Fibroblast of skin of left quadriceps (primary cell): ENCODE measurements around the gene C1orf115.
"Not testable (repeated sequence)": the region's sequence is repeated elsewhere in the genome, so short reads cannot be mapped to it uniquely, and the experiment has no call there.

Experiments used
- DNase-seq, 2 experiments: peaks; one replicate each; pipeline ENCODE4 v3.0.0-alpha.2; 2013; ENCODE audit warnings: low read depth in 2 of 2

The C1orf115 gene, protein sequence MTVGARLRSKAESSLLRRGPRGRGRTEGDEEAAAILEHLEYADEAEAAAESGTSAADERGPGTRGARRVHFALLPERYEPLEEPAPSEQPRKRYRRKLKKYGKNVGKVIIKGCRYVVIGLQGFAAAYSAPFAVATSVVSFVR

GRCh38 chr1:220690140-220691052, at the start of gene C1orf115:
Gene C1orf115, plus strand, starts transcription at chr1:220690363. Its CDS starts 40 bp downstream, at chr1:220690403.
- no peak for DNase-seq

- DNase-seq = no peak
These were observed 47.9 kb upstream of the C1orf115 start for GRCh38 chr1:220642285-220642684.

DNA sequence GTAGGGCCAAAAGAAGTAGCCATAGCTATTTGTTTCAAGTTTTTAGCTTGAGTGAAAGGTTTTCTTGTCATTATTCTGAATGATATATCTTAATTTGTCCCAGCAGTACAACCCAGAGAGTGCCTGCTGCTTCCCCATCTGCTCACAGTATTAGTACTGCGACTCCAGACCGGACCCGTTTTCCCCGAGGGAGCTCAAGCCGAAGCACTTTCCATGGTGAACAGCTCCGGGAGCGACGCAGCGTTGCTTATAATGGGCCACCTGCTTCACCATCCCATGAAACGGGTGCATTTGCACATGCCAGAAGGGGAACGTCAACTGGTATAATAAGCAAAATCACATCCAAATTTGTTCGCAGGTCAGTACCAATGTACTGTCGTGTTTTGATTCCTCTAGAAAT, 37.2 kb upstream of the C1orf115 start:
- DNase-seq = no peak

DNA sequence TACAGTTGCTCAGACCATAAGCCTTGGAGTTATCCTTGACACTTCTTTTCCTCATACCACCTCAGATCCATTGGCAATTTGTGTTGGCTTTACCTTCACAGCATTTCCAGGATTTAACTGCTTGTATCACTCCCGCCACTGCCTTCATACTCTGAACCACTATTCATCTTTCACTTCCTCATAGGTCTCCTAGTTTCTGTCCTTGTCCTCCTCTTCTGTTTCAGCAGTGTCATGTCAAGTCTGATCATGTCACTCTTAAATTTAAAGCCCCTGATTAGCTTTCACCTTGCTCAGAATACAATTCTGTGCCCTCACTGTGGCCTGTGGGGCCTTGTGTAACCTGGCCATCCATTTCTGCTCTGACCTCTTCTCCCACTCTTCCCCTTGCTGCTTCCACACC, 34.7 kb upstream of the C1orf115 start:
- no peak for DNase-seq

DNA sequence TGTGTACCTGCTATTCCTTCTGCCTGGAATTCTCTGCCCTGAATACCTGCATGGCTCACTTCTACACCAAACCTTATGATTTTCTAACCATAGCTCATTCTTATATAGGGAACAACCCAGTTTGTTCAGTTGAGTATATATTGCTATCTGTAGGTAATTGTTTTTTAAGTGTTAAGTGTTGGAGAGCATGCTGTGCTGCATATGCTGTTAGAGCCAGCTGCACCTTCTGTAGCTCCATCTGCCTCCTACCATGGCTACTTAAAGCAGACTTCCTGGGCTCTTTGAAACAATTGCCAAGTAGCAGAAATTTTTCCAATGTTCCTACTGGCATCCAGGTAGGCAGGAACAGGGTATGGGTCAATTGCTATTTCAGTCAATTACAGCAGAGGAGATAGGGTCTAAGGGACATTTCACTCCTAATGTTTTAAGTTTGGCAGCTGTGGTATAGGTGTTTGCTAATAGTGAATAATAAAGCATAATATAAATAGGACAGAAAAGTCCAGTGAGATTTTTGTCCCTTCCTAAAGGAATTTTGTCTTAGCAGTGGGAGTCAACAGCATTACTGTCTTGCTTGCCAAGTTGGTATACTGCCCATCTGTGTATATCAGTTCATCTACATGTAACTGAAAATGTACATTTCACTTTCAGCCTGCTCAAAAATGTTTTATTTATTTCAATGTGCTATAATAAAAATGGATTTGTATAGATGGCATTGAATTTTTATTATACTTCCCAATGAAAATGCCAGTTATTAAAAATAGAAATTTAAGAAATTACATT, 34.0 kb upstream of the C1orf115 start:
- DNase-seq = no peak

DNA sequence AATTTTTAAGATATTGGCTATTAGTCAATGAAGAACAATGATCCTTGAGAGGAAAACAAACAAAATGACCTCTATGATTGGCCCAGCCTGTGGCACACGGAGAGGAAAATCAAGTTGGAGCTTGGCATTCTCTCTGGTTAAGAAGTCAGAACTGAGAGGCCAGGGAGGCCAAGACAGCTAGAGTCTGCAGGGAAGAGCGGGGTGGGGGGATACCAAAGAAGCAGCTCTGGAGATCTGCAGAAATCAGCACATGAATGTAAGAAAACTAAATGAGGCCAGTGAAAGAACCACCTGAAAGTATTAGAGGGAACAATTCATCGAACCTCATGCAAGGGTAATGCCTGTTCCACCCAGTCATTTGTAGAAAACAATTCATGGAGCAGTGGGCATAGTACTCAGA, 23.8 kb upstream of the C1orf115 start:
- no peak for DNase-seq

GRCh38 chr1:220669005-220669404, 21.2 kb upstream of the C1orf115 start:
- DNase-seq = no peak

- no peak for DNase-seq
These were observed 19.8 kb upstream of the C1orf115 start for GRCh38 chr1:220670365-220670764.

- DNase-seq = no peak
These were observed 16.2 kb upstream of the C1orf115 start for GRCh38 chr1:220673921-220674320.

DNA sequence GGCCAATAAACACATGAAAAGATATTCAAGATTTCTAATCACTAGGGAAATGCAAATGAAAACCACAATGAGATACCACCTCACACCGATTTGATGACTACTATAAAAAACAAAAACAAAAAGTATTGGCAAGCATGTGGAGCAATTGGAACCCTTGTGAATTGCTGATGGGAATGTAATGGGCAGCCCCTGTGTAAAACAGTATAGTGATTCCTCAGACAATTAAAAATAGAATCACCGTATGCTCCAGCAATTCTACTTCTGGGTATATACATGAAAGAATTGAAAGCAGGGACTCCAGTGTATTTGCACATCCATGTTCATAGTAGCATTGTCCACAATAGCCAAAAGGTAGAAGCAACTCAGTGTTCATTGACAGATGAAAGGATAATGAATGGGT, 12.9 kb upstream of the C1orf115 start:
- DNase-seq = no peak

- DNase-seq = no peak
These were observed 10.0 kb upstream of the C1orf115 start for GRCh38 chr1:220680085-220680687.

- DNase-seq = no peak
These were observed 8.8 kb upstream of the C1orf115 start for GRCh38 chr1:220681220-220681880.

GRCh38 chr1:220682901-220683576, 7.1 kb upstream of the C1orf115 start:
- DNase-seq = no peak

DNA sequence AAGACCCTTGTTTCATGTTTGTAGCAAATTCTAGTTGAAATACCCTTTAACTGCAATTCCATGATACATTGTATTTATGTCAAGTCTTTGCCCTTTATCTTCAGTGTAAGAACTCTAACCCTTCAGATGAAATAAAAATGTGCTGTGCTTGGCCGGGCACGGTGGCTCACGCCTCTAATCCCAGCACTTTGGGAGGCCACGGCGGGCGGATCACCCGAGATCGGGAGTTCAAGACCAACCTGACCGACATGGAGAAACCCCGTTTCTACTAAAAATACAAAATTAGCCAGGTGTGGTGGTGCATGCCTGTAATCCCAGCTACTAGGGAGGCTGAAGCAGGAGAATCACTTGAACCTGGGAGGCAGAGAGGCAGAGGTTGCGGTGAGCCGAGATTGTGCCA, 6.4 kb upstream of the C1orf115 start:
- not testable (repeated sequence) for DNase-seq

DNA sequence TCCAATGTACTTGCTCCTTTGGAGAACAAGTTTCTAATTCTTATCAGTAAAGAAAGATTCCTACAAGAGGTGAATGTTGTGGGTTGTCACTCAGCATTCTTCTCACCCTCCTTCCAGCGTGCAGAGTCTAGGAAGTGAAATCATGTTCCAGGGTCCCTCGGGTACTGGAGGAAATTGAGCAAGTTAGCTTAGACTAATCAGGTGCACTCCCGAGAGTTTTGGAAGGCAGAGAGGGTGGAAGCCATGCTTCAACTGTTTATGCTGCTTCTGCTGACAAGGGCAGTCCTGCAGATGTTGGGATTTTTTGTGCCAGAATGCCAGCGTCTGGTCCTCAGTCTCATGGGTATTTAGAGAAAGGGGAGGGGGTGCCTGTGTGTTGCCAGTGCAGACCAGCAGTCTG, 5.3 kb upstream of the C1orf115 start:
- no peak for DNase-seq

GRCh38 chr1:220685879-220686278, 4.3 kb upstream of the C1orf115 start:
- DNase-seq = no peak

DNA sequence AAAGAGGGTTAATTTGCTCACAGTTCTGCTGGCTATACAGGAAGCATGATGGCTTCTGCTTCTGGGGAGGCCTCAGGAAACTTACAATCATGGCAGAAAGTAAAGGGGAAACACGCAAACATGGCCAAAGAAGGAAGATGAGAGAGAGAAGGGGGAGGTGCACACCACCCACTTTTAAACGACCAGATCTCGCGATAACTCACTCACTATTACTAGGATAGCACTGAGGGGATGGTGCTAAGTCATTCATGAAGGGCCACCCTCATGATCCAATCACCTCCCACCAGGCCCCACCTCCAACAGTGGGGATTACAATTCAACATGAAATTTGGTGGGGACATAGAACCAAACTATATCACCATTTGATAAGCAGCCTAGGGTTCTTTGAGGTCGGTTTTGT, 2.4 kb upstream of the C1orf115 start:
- DNase-seq = no peak

DNA sequence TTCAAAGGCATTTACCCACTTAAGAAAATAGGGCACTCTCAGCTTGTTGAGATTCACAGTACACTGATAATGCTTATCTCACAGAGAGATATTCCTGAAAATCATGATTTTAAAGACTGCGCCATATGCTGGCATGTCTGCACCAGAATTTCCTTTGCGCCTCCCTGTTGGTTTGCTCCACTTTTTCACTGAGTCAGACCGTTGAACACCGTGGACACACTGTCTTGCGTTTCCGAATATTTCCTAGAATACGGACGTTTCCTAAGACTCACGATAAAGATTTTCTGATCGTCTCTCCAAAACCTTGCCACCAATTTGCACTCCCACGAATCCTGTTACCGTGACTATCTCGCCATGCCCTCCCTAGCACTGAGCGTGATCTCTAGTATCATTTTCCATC, 497 bp upstream of the C1orf115 start:
- no peak for DNase-seq

DNA sequence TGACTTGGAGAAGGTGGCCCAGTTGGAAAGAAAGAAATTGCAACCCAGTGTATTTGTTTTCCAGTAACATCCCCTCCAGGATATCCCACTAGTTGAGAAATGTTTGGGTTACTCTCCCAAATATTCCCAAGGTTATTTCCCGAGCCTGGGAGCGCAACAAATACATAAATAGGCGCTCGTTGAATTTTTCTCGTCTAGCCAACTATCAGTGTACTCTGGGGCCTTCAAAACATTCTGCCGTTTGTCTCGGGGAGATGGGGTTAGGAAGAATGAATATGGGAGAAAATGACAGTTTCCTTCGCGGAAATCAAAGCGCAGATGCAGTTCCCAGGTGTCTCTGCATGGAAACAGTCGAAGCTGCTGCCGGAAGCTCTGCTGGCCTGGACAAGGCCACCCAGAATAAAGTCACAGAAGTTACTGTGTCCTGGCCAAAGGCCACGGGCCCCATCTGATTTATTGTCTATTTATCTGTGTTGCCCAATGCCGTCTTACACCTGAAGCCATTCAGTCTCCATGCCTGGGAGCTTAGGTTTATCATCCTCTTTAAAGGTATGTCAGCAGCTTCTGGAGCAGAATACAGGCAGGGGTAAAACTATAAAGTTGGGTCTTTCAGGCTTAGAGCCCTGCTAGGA, 1.0 kb downstream of the C1orf115 start:
- DNase-seq = no peak

- peak in 1 of 2 experiments; percentile 16 for DNase-seq
These were observed 2.5 kb downstream of the C1orf115 start for GRCh38 chr1:220692436-220693228.
